Activated naive CD8-positive, alpha-beta T cell treated with anti-CD3 and anti-CD28 coated beads for 36 hours (primary cell): ENCODE results near the gene C9orf153. TPM values are rescaled to one million over a fixed set of nuclear protein-coding genes. Genes with fewer than 3 reads are reported as not detected.

Source experiments
- DNase-seq: peaks from one replicate; pipeline ENCODE4 v3.0.0; 2021
- H3K27ac Mint-ChIP-seq: one replicate; pipeline ENCODE4 v1.8.0; 2022; ENCODE audit warnings: mild to moderate bottlenecking, moderate library complexity, mixed read lengths
- H3K27me3 Mint-ChIP-seq: one replicate; pipeline ENCODE4 v1.8.0; 2022; ENCODE audit warnings: mild to moderate bottlenecking, mixed read lengths
- H3K36me3 Mint-ChIP-seq: one replicate; pipeline ENCODE4 v1.8.0; 2021; ENCODE audit warnings: mild to moderate bottlenecking, mixed read lengths
- H3K4me1 Mint-ChIP-seq: one replicate; pipeline ENCODE4 v1.8.0; 2021; ENCODE audit warnings: mixed read lengths
- H3K4me3 Mint-ChIP-seq: one replicate; pipeline ENCODE4 v1.8.0; 2022; ENCODE audit warnings: mild to moderate bottlenecking, moderate library complexity, mixed read lengths
- H3K9me3 Mint-ChIP-seq: one replicate; pipeline ENCODE4 v1.8.0; 2022; ENCODE audit warnings: mixed read lengths
- total RNA-seq, 2 experiments: library from RNA; stranded (reverse); gene quantifications; one replicate each; pipeline ENCODE4 v1.2.3, GENCODE V29; 2021

C9orf153 gene
- total RNA-seq, 2 experiments from 2014 or later = 0.38 TPM; not detected in 1

DNA sequence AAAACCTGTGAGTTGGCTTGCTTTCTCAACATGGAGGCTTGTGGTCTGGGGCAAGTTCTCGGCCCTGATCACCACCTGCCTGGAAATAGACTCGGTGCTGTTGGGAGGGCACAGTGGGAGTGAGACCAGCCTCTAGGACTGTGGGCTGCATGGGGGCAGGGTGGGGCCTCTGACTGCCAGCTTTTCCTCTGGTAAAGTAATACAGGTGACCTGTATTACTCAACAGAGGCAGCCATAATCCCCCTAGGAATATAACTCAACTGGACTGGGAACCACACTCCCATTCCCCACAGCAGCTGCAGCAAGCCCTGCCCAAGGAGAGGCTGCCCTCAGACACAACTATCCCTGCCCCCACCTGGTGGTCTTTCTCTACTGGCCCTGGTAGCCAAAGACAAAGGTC, 72.8 kb downstream of the C9orf153 start:
- Mint-ChIP-seq H3K27me3 (peaks cover 2% of the 10 kb centered on the region), H3K4me3 (no peak overlapping the region), H3K27ac (no peak overlapping the region), H3K4me1 (no peaks in the 10 kb centered on the region), H3K36me3 (no peaks in the 10 kb centered on the region), H3K9me3 (peaks cover 11% of the 10 kb centered on the region)
- no peak for DNase-seq

DNA sequence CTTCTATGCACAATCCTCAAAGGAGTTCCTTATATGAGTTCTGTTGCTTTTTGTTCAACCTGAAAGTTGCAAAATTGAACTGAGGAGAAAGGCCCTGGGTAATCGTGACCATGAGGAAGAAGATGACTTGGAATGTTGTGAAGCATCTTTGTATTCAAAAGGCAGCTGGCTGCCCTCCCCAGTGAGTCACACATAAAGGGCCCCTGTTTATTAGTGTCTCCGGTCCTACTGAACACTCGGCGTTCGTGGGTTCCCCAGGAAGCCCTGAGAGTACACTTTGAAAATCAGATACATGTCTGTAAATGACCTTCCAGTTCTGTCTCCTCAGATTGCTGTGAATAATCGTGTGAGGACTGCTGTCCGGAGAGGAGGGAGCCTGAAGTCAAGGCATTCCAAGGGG, 73.6 kb downstream of the C9orf153 start:
- H3K4me1 Mint-ChIP-seq = no peaks in the 10 kb centered on the region
- no peak for DNase-seq
- no peaks in the 10 kb centered on the region for H3K36me3 Mint-ChIP-seq

DNA sequence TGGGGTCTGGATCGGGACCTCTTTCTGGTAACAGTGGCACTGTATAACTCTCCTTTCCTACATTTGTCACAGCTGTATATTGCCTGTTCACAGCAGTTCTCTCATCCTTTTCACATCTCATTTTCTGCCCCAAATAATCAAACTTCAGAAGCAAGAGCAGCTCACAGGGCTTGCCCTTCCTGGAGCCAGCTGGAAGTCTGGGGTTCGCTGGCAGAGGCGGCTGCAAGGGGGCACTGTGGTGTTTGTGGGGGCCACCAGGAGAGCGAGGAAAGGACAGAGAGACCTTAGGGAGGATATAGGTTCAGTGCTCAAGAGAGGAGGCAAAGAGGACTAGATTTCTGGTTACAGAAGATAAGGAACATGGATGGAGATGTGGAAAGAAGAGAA, 75.3 kb downstream of the C9orf153 start:
- Mint-ChIP-seq H3K36me3 (no peaks in the 10 kb centered on the region), H3K4me1 (no peaks in the 10 kb centered on the region), H3K9me3 (no peaks in the 10 kb centered on the region), H3K27ac (no peak overlapping the region), H3K27me3 (peaks cover 2% of the 10 kb centered on the region), H3K4me3 (no peak overlapping the region)
- no peak for DNase-seq

More for the DNA sequence above, 73.6 kb downstream of the C9orf153 start:
- Mint-ChIP-seq H3K27me3 (peaks cover 2% of the 10 kb centered on the region), H3K9me3 (peaks cover 9% of the 10 kb centered on the region), H3K4me3 (no peak overlapping the region), H3K27ac (no peak overlapping the region)

DNA sequence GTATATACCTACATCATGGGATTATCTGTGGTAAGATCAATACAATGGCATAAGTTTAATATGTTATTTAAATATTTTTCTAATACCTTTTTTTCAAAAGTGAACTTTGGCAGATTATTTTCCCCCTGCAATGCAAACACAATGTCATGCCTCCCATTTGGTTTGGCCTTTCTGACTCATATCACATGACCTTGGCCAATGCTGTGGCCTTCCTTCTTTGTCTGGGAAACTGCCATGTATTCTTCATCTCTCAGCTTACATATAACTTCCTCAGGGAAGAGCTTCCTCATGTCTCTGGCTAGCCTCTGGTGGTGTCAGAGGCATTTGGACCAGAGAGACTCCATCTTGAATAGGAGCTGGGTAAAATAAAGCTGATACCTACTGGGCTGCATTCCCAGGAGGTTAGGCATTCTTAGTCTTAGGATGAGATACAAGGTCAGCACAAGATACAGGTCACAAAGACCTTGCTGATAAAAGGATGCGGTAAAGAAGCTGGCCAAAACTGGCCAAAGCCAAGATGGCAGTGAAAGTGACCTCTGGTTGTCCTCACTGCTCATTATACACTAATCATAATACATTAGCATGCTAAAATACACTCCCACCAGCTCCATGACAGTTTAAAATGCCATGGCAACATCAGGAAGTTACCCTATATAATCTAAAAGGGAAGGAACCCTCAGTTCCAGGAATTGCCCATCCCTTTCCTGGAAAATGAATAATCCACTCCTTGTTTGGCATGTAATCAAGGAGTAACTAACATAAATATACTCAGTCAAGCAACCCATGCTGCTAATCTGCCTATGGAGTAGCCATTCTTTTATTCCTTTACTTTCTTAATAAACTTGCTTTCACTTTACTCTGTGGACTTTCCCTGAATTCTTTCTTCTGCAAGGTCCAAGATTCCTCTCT, 76.0 kb downstream of the C9orf153 start:
- DNase-seq = no peak
- Mint-ChIP-seq H3K27ac (no peak overlapping the region), H3K36me3 (no peaks in the 10 kb centered on the region), H3K4me1 (no peaks in the 10 kb centered on the region), H3K9me3 (no peaks in the 10 kb centered on the region), H3K27me3 (peaks cover 2% of the 10 kb centered on the region), H3K4me3 (no peak overlapping the region)

DNA sequence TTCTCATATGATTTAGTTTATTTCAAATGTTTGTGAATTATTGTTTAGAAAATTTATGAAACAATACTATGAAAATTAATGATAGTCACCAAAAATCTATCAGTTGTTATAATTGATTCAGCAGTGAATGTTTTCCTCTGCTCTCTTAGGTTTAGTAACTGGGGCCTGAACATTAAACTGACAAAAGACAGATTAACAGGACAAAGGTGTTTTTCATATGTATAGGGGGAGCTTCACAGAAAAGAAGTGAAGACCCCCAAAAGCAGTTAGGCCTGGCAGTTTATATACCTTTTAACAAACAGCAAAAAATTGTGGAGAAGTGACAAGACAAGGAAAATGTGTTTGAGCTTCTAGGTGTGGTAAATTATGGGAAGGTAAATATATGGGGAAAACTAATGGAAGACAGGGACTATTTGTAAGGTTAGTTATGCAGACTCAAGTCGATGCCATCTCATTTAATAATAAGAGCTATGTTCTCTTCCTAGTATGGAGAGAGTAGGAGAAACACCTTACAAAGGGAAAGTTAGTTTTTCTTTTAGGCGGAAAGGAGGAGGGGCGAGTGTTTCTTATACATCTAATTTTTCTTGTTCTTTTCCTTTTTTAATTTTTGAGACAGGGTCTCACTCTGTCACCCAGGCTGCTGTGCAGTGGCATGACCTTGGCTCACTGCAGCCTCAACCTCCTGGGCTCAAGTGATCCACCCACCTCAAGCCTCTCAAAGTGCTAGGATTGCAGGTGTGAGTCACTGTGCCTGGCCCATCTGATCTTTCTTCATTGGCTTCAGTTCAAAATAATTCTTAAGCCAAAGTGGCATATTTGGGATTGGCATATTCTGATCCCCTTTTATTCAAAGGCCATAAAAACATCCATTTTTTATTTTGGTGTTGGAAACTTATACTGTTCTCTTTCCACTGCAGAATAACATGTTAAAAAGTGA, 77.8 kb downstream of the C9orf153 start:
- Mint-ChIP-seq H3K9me3 (no peaks in the 10 kb centered on the region), H3K27me3 (peaks cover 2% of the 10 kb centered on the region), H3K4me3 (no peak overlapping the region), H3K4me1 (no peaks in the 10 kb centered on the region), H3K27ac (no peak overlapping the region), H3K36me3 (no peaks in the 10 kb centered on the region)
- no peak for DNase-seq

DNA sequence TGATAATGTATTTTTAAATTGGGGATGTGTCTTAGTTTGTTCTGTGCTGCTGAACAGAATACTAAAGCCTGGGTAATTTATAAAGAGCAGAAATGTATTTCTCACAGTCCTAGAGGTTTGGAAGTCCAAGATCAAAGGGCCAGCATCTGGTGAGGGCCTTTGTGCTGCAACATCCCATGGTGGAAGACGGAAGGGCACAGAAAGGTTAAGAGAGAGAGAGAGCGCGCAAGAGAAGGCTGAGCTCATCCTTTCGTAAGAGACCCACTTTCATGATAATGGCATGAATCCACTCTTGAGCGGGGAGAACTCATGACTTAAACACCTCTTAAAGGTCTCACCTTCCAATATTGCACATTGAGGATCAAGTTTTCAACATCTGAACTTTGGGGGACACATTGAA, 81.0 kb downstream of the C9orf153 start:
- no peaks in the 10 kb centered on the region for H3K9me3 Mint-ChIP-seq
- no peaks in the 10 kb centered on the region for H3K36me3 Mint-ChIP-seq
- H3K4me1 Mint-ChIP-seq = no peaks in the 10 kb centered on the region
- no peaks in the 10 kb centered on the region for H3K27me3 Mint-ChIP-seq
- no peak overlapping the region for H3K27ac Mint-ChIP-seq
- DNase-seq = no peak
- no peak overlapping the region for H3K4me3 Mint-ChIP-seq

DNA sequence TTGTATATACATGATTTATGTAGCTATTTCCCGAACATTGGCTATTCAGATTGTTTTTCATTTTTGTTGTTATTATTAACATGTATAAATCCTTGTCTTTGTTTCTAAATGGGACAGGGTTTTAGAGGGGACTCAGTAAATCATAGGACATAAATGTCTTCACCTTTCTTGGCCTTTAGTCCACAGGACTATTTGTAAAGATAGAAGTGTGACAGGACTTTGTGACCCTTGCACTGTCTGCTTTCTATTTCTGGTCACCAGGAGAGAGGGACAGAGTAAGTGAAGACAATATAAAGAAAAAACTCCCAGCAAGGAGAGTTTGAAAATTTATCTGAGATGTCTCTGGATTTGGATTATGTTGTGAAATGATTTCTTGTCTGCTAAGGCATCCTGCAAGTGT, 81.5 kb downstream of the C9orf153 start:
- H3K27ac Mint-ChIP-seq = no peak overlapping the region
- no peaks in the 10 kb centered on the region for H3K27me3 Mint-ChIP-seq
- H3K9me3 Mint-ChIP-seq = no peaks in the 10 kb centered on the region
- H3K36me3 Mint-ChIP-seq = no peaks in the 10 kb centered on the region
- H3K4me1 Mint-ChIP-seq = no peaks in the 10 kb centered on the region
- DNase-seq = no peak
- H3K4me3 Mint-ChIP-seq = no peak overlapping the region

DNA sequence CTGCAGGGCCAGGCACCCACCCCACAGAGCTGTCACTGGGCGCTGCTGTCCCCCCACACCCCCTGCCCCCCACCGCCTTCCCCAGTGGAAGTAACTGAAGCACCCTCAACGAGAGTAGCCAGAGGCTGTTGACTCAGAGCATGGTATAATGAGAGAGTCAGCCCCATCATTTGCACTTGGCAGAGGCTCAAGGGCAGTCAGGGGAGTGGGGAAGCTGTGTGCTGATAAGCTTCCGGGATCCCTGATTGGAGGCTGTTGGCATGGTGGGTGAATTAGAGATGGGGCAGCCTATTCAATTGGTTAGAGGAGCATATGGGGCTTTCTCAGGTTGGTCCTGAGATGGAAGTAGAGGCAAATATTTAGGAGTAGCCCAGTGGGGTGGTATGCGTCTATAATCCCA, 83.0 kb downstream of the C9orf153 start:
- H3K9me3 Mint-ChIP-seq = no peaks in the 10 kb centered on the region
- DNase-seq = no peak

DNA sequence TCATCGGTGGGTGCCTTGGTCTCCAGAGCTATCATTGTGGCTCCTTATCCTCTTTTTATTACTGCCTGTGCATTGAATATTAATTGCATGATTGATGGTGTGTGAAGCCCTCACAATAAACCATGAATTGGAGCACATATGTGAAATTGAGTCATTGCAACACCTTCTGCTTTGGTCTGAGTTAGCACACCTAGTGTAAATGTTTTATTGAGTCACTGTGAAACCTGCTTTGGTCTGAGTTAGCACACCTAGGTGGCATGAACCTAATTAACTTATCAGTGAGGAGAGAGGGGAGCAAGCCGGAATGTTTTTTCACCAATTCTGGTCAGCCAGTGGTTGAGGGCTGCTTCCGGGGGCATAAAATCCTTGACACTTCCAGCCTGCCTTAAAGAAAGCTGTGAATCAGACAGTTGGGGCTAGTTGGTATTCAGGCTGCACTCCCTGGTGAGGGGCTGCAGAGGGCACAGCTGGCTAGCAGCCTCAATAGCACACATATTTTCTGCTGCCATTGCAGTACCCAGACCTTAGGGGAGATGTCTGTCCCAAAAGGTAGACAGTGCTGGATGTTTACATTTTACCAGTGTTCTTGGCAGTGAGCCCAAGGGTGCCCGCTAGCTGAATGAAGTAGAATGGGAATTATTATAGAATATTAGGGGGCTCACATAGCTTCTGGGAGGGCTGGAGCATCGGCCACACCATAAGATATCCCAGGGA, 83.6 kb downstream of the C9orf153 start:
- no peaks in the 10 kb centered on the region for H3K27me3 Mint-ChIP-seq
- H3K36me3 Mint-ChIP-seq = no peaks in the 10 kb centered on the region
- no peaks in the 10 kb centered on the region for H3K4me1 Mint-ChIP-seq
- no peaks in the 10 kb centered on the region for H3K9me3 Mint-ChIP-seq
- DNase-seq = no peak
- no peak overlapping the region for H3K4me3 Mint-ChIP-seq
- H3K27ac Mint-ChIP-seq = no peak overlapping the region

More for the DNA sequence above, 83.0 kb downstream of the C9orf153 start:
- no peak overlapping the region for H3K27ac Mint-ChIP-seq
- no peaks in the 10 kb centered on the region for H3K4me1 Mint-ChIP-seq
- H3K4me3 Mint-ChIP-seq = no peak overlapping the region
- H3K27me3 Mint-ChIP-seq = no peaks in the 10 kb centered on the region
- no peaks in the 10 kb centered on the region for H3K36me3 Mint-ChIP-seq

DNA sequence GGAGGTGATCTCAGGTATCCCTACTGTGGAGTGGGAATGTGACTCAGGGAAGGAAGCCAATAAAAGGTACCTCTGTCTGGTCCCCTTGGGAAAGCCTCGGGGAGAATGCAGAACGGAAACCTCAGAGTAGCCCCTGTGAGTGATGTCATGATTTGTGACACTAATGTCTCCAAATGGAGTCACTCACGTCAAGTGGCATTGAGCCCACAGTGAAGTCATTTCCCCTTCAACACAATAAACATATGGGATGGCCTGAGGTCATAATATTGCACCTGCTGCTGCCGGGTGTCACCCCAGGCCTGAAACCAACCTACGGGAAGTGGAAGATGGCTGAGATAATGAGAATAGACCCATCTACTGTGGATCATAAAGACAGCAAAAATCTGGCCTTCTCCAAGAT, 84.2 kb downstream of the C9orf153 start:
- Mint-ChIP-seq H3K36me3 (no peaks in the 10 kb centered on the region), H3K4me3 (no peak overlapping the region), H3K27ac (no peak overlapping the region), H3K9me3 (no peaks in the 10 kb centered on the region), H3K27me3 (no peaks in the 10 kb centered on the region), H3K4me1 (no peaks in the 10 kb centered on the region)
- no peak for DNase-seq

Other genes with a start within 250 kb of the C9orf153 start
- gene GOLM1, start 160.1 kb downstream of the C9orf153 start, total RNA-seq = 1 to 10 TPM; 5.3 to 6.4 TPM
- 10 to 100 TPM; 33.9 to 35.8 TPM for gene ISCA1, start 22.9 kb upstream of the C9orf153 start, total RNA-seq
- gene TUT7, start 94.8 kb upstream of the C9orf153 start, total RNA-seq = 10 to 100 TPM; 18.0 to 18.3 TPM